ENCODE results near the gene IL1R1. TPM values are rescaled to one million over a fixed set of nuclear protein-coding genes. Genes with fewer than 3 reads are reported as not detected.

The IL1R1 gene
- total and polyA plus RNA-seq, 2 of the 4 experiments (the other 2 are of a cell fraction), result 6.5 to 13.8 TPM

GRCh38 chr2:102120261-102120660 lies 22.3 kb upstream of the IL1R1 start:
- Histone ChIP-seq H2BK15ac (ENCODE audit: low read depth, low read length) (peak overlapping the region; percentile 67; the same call in 1 of the 3 replicates), H3K4me1 (ENCODE audit: control insufficient read depth, insufficient read depth, low read length) (peaks cover 20% of the 10 kb centered on the region), H3K9me3 (ENCODE audit: control insufficient read depth, insufficient read depth, low read length) (no peaks in the 10 kb centered on the region), H3K79me1 (ENCODE audit: low read depth in 1 of 2, low read length in 2 of 2) (peaks cover 15 to 37% of the 10 kb centered on the region in 2 experiments; a peak in 3 of 4 replicates), H3K4me3 (ENCODE audit: insufficient read depth, low read depth, low read length) (no peak overlapping the region), H2AFZ (replicated peaks; ENCODE audit: low read length, poor library complexity) (no peak overlapping the region), H2BK20ac (ENCODE audit: low read depth, low read length) (peak overlapping the region; percentile 46; the same call in 1 of the 2 replicates), H3K27me3 (ENCODE audit: control insufficient read depth, insufficient read depth, low read length) (no peaks in the 10 kb centered on the region), H3K18ac (ENCODE audit: low read depth, low read length) (no peak overlapping the region), H4K20me1 (ENCODE audit: insufficient read depth, low read length) (no peaks in the 10 kb centered on the region), H2AK5ac (ENCODE audit: low read depth, low read length) (peak overlapping the region; percentile 85), H4K5ac (ENCODE audit: low read depth, low read length) (no peak overlapping the region), H3K36me3 (ENCODE audit: control insufficient read depth, insufficient read depth, low read length) (peaks cover 2% of the 10 kb centered on the region), H3K23ac (ENCODE audit: low read depth, low read length) (no peak overlapping the region), H2BK5ac (ENCODE audit: low read depth, low read length, poor library complexity, severe bottlenecking) (no peak overlapping the region), H4K91ac (ENCODE audit: insufficient read depth, low read depth, low read length) (peak overlapping the region; percentile 22; the same call in 1 of the 2 replicates), H2BK120ac (ENCODE audit: low read depth, low read length) (0 out of 2 replicates have a peak overlapping the region, but pooled peaks have one; percentile 1), H3K27ac (ENCODE audit: insufficient read depth, low read length) (no peak overlapping the region), H4K8ac (ENCODE audit: low read depth in 2 of 2, low read length in 2 of 2) (peak overlapping the region; percentile 7 to 23; a peak in 1 of 4 replicates), H3K4me2 (ENCODE audit: low read depth, low read length) (no peak overlapping the region), H2AK9ac (replicated peaks; ENCODE audit: low read depth, low read length, poor library complexity) (no peak overlapping the region), H3K9me1 (ENCODE audit: insufficient read depth, low read length) (peaks cover 16% of the 10 kb centered on the region), H3K9ac (ENCODE audit: low read depth, low read length) (no peak overlapping the region), H3K14ac (replicated peaks; ENCODE audit: low read depth, low read length) (no peak overlapping the region), H3K4ac (ENCODE audit: low read depth, low read length) (0 out of 2 replicates have a peak overlapping the region, but pooled peaks have one; percentile 32), H3K56ac (ENCODE audit: extremely low read depth, insufficient read depth, low read length) (no peak overlapping the region)
- dilution Hi-C loops (cut with HindIII; ENCODE audit: low sequenced_read_pairs, unreplicated experiment) (no loop called here), in situ Hi-C loops (cut with MboI; ENCODE audit: low sequenced_read_pairs) (no loop called here), intact Hi-C loops (cut with micrococcal nuclease) (no loop called here)
- TF ChIP-seq RFX5 (IDR thresholded peaks at IDR 0.05; ENCODE audit: low read depth, low read length) (no peak), ELK1 (IDR thresholded peaks at IDR 0.05; ENCODE audit: borderline replicate concordance, low read depth, low read length) (no peak), RCOR1 (IDR thresholded peaks at IDR 0.05; ENCODE audit: insufficient replicate concordance, low read length) (no peak), MAFK (IDR thresholded peaks at IDR 0.05; ENCODE audit: low read depth, low read length) (no peak), MAZ (IDR thresholded peaks at IDR 0.05; ENCODE audit: borderline replicate concordance, low read depth, low read length) (no peak), SMC3 (IDR thresholded peaks at IDR 0.05; ENCODE audit: low read depth, low read length) (no peak), RAD21 (IDR thresholded peaks at IDR 0.05; ENCODE audit: low read length) (no peak), POLR2A (IDR thresholded peaks at IDR 0.05; ENCODE audit: low read depth, low read length) (no peak), MXI1 (IDR thresholded peaks at IDR 0.05; ENCODE audit: borderline replicate concordance, low read depth, low read length) (no peak), CHD1 (IDR thresholded peaks at IDR 0.05; ENCODE audit: low read depth, low read length) (no peak), NFE2L2 (IDR thresholded peaks at IDR 0.05; ENCODE audit: low read depth, low read length) (no peak), CEBPB (IDR thresholded peaks at IDR 0.05; ENCODE audit: low read depth, low read length) (no peak), BHLHE40 (IDR thresholded peaks at IDR 0.05; ENCODE audit: low read depth, low read length) (no peak), FOS (IDR thresholded peaks at IDR 0.05; ENCODE audit: low read depth, low read length) (no peak)
- TF ChIP-seq, protein P1, sequence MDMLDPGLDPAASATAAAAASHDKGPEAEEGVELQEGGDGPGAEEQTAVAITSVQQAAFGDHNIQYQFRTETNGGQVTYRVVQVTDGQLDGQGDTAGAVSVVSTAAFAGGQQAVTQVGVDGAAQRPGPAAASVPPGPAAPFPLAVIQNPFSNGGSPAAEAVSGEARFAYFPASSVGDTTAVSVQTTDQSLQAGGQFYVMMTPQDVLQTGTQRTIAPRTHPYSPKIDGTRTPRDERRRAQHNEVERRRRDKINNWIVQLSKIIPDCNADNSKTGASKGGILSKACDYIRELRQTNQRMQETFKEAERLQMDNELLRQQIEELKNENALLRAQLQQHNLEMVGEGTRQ (IDR thresholded peaks at IDR 0.05; ENCODE audit: low read depth, low read length), result no peak
- TF ChIP-seq, protein P2, sequence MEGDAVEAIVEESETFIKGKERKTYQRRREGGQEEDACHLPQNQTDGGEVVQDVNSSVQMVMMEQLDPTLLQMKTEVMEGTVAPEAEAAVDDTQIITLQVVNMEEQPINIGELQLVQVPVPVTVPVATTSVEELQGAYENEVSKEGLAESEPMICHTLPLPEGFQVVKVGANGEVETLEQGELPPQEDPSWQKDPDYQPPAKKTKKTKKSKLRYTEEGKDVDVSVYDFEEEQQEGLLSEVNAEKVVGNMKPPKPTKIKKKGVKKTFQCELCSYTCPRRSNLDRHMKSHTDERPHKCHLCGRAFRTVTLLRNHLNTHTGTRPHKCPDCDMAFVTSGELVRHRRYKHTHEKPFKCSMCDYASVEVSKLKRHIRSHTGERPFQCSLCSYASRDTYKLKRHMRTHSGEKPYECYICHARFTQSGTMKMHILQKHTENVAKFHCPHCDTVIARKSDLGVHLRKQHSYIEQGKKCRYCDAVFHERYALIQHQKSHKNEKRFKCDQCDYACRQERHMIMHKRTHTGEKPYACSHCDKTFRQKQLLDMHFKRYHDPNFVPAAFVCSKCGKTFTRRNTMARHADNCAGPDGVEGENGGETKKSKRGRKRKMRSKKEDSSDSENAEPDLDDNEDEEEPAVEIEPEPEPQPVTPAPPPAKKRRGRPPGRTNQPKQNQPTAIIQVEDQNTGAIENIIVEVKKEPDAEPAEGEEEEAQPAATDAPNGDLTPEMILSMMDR (conservative IDR thresholded peaks at IDR 0.05; ENCODE audit: low read depth, low read length), result no peak
- 90 to 100% methylated on average over 1 to 3 of the region's 5 CpGs for WGBS, 2 experiments (ENCODE audit: extremely low coverage in 2 of 2, insufficient read length in 1 of 2)
- BruUV-seq (replicated peaks), result no TSS peak
- no peak for DNase-seq
- CTCF ChIA-PET, result no interaction called here
- POLR2A ChIA-PET (ENCODE audit: unreplicated experiment), result no interaction called here
- no peak for ATAC-seq (ENCODE audit: low read depth)

Data from IMR-90 (cell line).